DMS153 treated with DMSO at 0.1 percent for 48 hours (cell line): Measurements from ENCODE around the gene AGMO.
A peak's percentile ranks its signal among the peaks of the same experiment; 100 is the strongest.
"Not testable (repeated sequence)": the region's sequence is repeated elsewhere in the genome, so short reads cannot be mapped to it uniquely, and the experiment has no call there.

Source experiments
- DNase-seq: peaks from one replicate; lab custom pipeline; 2025; ENCODE audit not compliant: unreplicated experiment; lab: John Stamatoyannopoulos, UW

AGMO gene

GRCh38 chr7:15330943-15331342, 230.9 kb downstream of the AGMO start:
- no peak for DNase-seq

- DNase-seq: no peak
Measured at GRCh38 chr7:15327001-15327400, 234.8 kb downstream of the AGMO start.

GRCh38 chr7:15326044-15326644, 235.7 kb downstream of the AGMO start:
- peak; percentile 85 for DNase-seq

GRCh38 chr7:15323550-15323949, 238.3 kb downstream of the AGMO start:
- DNase-seq: no peak

GRCh38 chr7:15317215-15317614, 244.6 kb downstream of the AGMO start:
- DNase-seq: peak; percentile 34

- no peak for DNase-seq
Measured at GRCh38 chr7:15315678-15316077, 246.1 kb downstream of the AGMO start.

GRCh38 chr7:15314922-15315321, 246.9 kb downstream of the AGMO start:
- no peak for DNase-seq

GRCh38 chr7:15313361-15313760, 248.5 kb downstream of the AGMO start:
- no peak for DNase-seq

- no peak for DNase-seq
Measured at GRCh38 chr7:15309872-15310271, 251.9 kb downstream of the AGMO start.

- DNase-seq: no peak
Measured at GRCh38 chr7:15308821-15309220, 253.0 kb downstream of the AGMO start.

GRCh38 chr7:15306296-15306695, 255.5 kb downstream of the AGMO start:
- no peak for DNase-seq

GRCh38 chr7:15305002-15305600, 256.7 kb downstream of the AGMO start:
- peak; percentile 51 for DNase-seq

GRCh38 chr7:15303357-15303756, 258.5 kb downstream of the AGMO start:
- DNase-seq: no peak

- DNase-seq: not testable (repeated sequence)
Measured at GRCh38 chr7:15300986-15301385, 260.8 kb downstream of the AGMO start.

- DNase-seq: no peak
Measured at GRCh38 chr7:15292138-15292537, 269.7 kb downstream of the AGMO start.

- no peak for DNase-seq
Measured at GRCh38 chr7:15291699-15292098, 270.1 kb downstream of the AGMO start.

- DNase-seq: no peak
Measured at GRCh38 chr7:15288741-15289140, 273.1 kb downstream of the AGMO start.

GRCh38 chr7:15284396-15284795, 277.4 kb downstream of the AGMO start:
- no peak for DNase-seq

- DNase-seq: no peak
Measured at GRCh38 chr7:15280078-15280733, 281.6 kb downstream of the AGMO start.

- no peak for DNase-seq
Measured at GRCh38 chr7:15279640-15280039, 282.2 kb downstream of the AGMO start.

GRCh38 chr7:15257689-15258088, 304.1 kb downstream of the AGMO start:
- no peak for DNase-seq

- DNase-seq: no peak
Measured at GRCh38 chr7:15252181-15252580, 309.6 kb downstream of the AGMO start.

- no peak for DNase-seq
Measured at GRCh38 chr7:15248514-15248913, 313.3 kb downstream of the AGMO start.
